Hindlimb muscle (tissue), 1 donor: ENCODE measurements around the gene MAP1LC3A. TPM values are rescaled to one million over a fixed set of nuclear protein-coding genes. Genes with fewer than 3 reads are reported as not detected.
A peak's percentile ranks its signal among the peaks of the same experiment; 100 is the strongest.

Experiments used
- DNase-seq: peaks from one replicate; pipeline ENCODE4 v3.0.0-alpha.2; 2013
- polyA plus RNA-seq: library from polyadenylated mRNA; unstranded; fragments of 120-200 nt; gene quantifications from one replicate; pipeline ENCODE4 v1.2.1, GENCODE V29; 2013; ENCODE audit not compliant: insufficient read length

Gene MAP1LC3A
- polyA plus RNA-seq, 1 donor, result 23.0 TPM

- DNase-seq, result no peak
Measured at GRCh38 chr20:34549929-34550305, 8.6 kb upstream of the MAP1LC3A start.

DNA sequence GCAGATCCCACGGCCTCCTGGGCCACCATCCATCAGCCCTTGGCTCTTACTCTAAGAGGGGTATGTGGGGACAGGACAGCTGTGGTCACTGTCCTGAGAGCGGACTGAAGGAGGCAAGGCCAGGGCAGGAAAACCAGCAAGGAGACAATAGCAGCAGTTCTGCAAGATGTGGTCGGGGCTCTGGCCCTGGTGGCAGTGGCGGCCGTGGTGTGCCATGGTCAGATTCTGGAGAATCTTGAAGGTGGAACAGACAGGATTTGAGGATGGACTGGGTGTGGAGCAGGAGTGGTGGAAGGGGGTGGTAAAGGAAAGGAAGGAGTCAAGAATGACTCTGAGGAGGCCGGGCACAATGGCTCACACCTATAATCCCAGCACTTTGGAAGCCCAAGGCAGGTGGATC lies 5.9 kb upstream of the MAP1LC3A start:
- DNase-seq, result no peak

DNA sequence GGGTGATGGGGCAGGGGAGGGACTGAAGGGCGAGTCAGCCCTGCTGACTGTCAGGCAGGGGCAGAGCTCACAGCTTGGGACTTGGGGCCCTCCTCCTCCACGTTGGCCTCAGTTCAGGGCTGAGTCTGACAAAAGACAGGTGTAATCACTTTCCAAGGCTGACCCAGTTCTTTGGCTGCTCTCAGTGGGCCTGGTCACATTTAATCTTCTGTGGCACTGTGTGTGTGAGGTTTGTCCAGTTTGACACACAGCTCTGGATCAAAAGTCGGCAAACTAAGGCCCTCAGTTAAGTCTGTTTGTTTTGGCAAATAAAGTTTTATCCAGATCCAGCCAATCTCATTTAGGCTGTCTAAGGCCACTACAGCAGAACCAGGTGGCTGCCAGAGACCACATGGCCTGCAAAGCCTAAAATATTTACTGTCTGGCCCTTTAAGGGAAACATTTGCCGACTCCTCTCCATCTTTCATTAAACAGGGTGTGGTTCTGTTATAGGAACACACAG lies 5.1 kb upstream of the MAP1LC3A start:
- DNase-seq, result no peak

DNA sequence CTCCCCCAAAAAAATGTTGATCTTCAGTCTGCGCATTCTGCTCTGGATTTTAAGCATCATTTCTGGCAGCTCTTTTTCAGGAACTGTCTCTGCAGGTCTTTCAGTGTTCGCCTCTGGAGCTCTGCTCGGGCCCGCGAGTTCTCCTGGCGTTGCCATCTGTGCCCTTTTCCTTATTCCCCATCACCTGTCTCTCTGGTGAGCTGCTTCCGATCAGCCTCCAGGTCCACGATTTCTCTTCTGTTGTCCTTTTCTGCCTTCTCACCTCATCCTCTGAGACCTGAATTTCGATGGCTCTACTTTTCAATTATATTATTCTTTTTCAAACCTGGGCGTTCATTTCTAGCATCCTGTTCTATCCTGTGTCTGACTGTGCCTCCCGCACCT lies 590 bp upstream of the MAP1LC3A start:
- DNase-seq, result peak; percentile 20

DNA sequence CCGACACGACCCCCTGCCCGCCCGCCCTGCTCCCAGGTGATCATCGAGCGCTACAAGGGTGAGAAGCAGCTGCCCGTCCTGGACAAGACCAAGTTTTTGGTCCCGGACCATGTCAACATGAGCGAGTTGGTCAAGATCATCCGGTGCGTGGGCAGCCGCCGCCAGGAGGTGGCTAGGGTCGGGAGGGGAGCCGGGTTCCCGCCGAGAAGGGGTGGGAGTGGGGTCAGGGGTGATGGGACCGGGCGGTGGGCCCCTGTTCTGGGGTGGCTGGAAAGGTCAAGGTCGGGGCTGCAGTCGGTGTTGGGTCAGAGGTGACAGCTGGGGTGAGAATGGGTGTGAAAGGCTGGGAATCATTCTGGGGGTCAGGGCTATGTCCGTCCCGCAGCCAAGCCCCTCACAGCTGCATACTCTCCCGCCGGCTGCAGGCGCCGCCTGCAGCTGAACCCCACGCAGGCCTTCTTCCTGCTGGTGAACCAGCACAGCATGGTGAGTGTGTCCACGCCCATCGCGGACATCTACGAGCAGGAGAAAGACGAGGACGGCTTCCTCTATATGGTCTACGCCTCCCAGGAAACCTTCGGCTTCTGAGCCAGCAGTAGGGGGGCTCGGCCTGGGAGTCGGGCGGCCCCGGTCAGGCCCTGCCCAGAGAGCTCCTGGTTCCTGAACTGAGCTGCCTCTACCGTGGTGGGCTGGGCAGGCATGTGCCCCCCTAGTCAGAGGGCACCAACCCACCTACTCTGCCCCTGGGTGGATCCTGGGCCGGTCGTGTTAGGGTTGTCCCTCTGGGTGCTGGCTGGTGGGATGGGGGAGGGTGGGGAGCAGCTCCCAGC lies 1.0 kb downstream of the MAP1LC3A start:
- peak; percentile 36 for DNase-seq

DNA sequence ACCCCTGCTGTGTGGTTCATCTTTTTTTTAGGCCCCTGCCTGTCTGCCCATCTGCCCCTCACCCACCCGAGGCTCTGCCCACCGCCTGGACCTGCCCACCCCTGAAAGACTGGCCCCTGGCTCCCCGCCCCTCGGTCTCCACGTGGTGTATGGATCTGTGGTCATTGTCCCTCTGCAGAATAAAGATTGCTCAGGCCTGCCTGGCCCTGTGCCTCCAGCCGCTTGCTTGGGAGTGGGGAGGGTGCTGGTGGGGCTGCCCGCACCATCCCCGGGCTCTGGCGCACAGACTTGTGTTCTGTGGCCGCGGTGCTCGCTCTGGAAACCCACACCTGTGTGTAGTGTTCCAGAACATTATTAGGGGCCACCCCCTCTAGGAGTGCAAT lies 1.6 kb downstream of the MAP1LC3A start:
- DNase-seq, result no peak

- no peak for DNase-seq
Measured at GRCh38 chr20:34560614-34561013, 2.1 kb downstream of the MAP1LC3A start.

DNA sequence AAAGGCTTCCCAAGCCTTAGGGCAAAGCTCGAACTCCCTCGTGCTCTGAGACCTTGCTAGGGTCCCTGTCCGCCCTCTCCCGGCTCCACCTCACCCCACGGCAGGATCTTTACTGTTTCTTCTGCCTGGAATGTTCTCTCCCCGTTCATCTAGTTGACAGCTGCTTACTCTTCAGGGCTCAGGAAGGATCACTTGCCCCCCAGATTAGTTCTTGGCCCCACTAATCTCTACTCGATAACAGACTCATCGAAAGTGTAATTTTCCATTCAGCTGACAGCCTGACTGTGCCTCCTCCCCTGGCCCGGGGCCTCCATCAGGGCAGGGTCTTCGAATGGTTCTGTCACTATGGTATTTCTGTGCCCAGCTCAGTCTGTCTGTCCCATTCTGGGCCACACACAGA lies 3.1 kb downstream of the MAP1LC3A start:
- no peak for DNase-seq

DNA sequence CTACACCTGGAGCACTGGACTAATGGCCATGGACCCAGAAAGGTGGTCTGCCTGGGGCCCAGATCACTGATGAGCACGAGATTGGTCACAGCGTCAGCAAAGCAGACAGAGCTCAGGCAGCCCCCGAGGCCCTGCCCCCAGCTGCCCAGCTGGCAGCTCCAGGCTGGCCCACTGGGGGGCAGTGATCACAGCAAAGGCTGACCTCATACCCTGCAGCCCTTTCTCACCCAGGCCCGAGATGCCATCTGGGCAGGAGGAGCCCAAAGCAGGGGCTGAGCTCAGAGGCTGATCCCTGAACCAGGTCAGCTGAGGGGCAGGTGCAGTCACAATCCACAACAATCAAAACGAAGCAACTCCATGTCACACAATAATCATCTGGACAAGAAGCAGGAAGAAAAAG lies 4.1 kb downstream of the MAP1LC3A start:
- no peak for DNase-seq

DNA sequence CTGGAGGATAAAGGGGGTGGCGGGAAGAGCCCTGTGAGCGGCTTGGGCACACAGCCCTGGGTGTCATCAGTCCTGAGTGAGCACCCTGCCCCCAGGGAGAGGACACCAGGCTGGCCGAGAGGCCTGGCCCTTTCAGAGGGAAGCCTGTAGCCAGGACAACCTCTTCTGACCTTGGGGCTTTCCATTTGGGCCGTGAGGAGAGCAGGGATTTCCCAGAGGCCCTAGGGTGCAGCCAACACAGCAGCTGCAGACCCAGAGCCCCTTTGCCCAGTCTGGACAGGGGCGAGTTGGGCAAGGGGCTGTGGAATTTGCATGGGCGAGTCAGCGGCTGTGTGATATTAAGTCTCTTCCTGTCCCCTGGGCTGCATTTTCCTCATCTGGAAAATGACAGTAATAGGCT lies 6.3 kb downstream of the MAP1LC3A start:
- no peak for DNase-seq

DNA sequence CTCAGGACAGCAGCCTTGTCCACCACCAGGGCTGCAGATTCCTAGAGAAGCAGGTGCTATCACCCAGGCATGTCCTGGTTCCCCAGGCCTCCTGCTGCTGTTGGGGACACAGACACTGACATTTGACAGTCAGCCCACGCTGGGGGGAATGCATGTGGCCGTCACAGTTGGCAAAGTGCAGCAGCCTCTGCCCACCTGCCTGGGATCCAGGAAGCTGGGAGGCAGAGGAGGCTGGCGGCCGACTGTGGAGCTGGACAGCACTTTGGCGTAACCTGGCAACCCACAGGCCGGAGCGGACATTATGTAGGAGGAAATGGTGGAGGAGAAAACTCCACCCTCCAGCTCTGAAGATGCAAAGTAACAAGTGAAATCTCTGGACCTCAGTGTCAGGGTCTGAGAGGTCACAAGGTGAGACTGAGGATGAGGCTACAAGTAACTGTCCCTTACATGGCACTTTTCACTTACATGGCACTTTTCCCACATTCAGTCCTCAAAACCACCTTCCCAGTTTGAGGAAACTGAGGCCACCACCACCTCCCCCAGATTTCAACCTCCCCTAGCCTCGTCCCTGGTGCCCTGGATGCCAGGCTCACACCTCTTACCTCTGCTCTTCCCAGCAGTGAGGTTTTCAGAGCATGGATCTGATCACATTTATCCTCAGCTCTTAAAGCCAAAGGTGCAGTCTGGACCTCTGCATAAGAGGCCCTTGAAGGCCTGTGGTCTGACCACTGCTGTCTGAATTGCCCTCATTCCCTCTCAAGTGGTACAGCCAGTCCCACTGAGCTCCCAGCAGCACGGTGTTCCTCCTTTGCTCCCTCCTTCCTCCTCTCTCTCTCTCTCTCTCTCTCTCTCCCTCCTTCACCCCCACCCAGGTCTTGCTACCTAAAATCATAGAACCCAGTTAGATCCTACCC lies 8.7 kb downstream of the MAP1LC3A start:
- no peak for DNase-seq

- DNase-seq, result no peak
Measured at GRCh38 chr20:34567892-34568865, 9.7 kb downstream of the MAP1LC3A start.

DNA sequence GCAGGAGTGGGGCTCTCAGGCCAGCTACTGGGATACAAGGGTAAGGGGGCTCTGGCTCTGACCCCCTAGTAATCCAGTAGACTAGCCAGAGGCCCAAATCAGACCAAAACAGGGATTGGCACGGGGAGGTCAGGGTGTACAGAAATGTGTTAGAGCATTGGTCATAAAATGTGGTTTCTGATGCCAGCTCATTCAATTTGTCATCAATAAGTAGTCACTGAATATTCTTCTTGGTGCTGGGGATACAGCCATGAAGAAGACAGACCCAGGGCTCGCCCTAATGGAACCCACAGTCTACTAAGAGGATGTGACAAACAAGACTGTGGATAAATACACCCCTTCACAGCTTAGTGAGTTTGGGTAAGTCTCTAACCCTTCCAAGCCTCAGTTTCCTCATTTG lies 11.1 kb downstream of the MAP1LC3A start:
- no peak for DNase-seq

GRCh38 chr20:34570859-34571306 lies 12.4 kb downstream of the MAP1LC3A start:
- DNase-seq, result no peak

DNA sequence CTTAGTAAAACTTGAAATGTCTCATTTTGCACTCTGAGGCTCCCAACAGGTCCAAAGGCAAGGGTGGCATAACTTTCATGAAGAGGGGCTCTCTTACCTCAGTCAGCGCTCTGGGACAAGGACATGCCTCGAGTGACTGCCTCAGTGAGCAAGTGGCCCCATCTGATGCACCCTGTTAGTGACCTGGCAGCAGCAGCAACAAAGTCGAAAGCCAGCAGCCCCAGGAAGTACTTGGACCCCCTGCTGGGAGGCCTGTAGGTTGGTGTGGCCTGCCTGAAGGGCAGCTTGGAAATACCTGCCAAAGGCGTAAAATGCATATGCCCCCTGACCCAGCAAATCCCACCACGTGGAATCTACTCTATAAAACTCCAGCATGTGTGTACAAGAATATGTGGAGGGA lies 13.2 kb downstream of the MAP1LC3A start:
- no peak for DNase-seq

GRCh38 chr20:34573541-34574300 lies 15.2 kb downstream of the MAP1LC3A start:
- no peak for DNase-seq

DNA sequence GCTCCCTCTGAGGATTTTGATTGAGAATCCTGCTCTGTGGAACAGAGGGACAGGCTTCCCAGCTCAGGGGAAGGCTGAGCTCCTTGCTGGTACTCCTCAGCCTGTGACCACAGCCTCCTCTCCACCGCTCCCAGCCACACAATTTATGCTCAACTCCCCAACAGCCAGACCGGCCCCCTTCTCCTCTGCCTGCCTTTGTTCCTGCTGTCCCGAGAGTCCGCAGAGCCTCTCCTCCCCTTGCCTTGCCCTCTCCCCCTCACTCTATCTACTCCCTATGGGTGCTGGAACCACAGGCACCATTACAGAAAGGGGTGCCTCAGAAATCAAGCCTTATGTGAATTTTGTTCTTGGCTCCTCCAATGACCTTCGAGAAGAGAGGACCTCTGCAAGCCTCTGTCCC lies 15.9 kb downstream of the MAP1LC3A start:
- no peak for DNase-seq

DNA sequence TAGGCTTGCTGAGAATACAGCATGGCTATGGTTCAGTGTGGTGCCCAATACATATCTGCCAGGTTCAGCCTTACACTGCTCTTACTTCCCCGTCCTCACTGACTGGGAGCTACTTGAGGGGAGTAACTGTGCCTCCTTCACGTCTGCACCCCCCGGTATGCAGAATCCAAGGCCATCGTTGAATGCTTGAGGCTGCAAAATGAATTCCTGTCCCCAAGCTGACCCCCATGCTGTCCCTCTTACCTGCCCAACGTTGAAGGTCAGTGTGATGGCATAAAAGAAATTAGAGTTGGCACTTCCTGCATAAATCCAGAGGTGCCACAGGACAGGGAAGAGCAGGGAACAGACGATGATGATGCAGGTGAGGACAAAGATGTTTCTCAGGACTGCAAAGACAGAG lies 16.3 kb downstream of the MAP1LC3A start:
- DNase-seq, result no peak

DNA sequence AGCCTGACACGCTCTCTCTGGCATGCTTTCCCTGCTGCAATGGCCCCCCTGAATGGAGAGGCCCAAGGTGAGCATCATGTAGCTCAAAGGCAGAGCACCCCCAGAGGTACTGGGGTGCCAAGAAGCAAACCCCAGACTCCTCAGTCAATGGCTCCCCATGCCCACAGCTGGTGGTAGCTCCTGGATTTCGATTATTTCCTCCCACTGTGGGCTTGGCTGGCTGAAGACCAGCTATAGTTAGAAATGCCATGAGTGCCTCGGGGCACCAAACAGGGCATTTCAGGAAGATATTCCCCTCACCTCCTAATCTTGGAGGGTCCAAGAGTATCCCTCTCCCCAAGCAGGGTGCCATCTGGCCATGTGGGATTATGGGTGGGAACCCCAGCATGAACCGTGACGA lies 16.8 kb downstream of the MAP1LC3A start:
- no peak for DNase-seq

GRCh38 chr20:34575756-34576155 lies 17.2 kb downstream of the MAP1LC3A start:
- DNase-seq, result no peak

- DNase-seq, result no peak
Measured at GRCh38 chr20:34577061-34577460, 18.5 kb downstream of the MAP1LC3A start.

- DNase-seq, result no peak
Measured at GRCh38 chr20:34578025-34578424, 19.5 kb downstream of the MAP1LC3A start.
